HEK293 (cell line): ENCODE data around the gene SLC41A1.

Experiments
- CTCF ChIA-PET: fragments of 350-600 bp; formaldehyde crosslinking; extraction: SDS; loops from one replicate; lab custom pipeline; 2021; ENCODE audit warnings: antibody characterized with exemption; lab: Yijun Ruan, JAX
- POLR2A ChIA-PET: fragments of 300-600 bp; formaldehyde crosslinking; extraction: SDS; loops from one replicate; lab custom pipeline; 2020; ENCODE audit warnings: antibody characterized with exemption, inconsistent platforms; lab: Yijun Ruan, JAX
- H3K27ac ChIP-seq: fragments of 200-500 bp; sonication (Bioruptor generic); 2 replicates; pipeline ENCODE4 v1.5.1; 2014; ENCODE audit warnings: low read depth, low read length, control low read depth, inconsistent platforms; ENCODE audit errors: extremely low read depth
- H3K36me3 ChIP-seq, 2 experiments: fragments of 200-500 bp in 1 of 2; sonication (Bioruptor generic) in 1 of 2; 1 replicate in 1 of 2; 2 replicates in 1 of 2; pipeline ENCODE4 v1.5.1; 2014 to 2017; ENCODE audit warnings: inconsistent platforms in 2 of 2, low read length in 2 of 2; ENCODE audit not compliant: control insufficient read depth in 2 of 2, insufficient read depth in 1 of 2
- H3K4me1 ChIP-seq: fragments of 200-500 bp; sonication (Bioruptor generic); 2 replicates; pipeline ENCODE4 v1.5.1; 2014; ENCODE audit warnings: mild to moderate bottlenecking, low read length, inconsistent platforms; ENCODE audit not compliant: control insufficient read depth, insufficient read depth
- H3K4me3 ChIP-seq: 2 replicates; pipeline ENCODE4 v1.5.1; 2011; ENCODE audit warnings: low read depth, mild to moderate bottlenecking, control low read depth, low read length, moderate library complexity
- H3K9me3 ChIP-seq: fragments of 200-500 bp; sonication (Bioruptor generic); 2 replicates; pipeline ENCODE4 v1.5.1; 2014; ENCODE audit warnings: low read depth, low read length, inconsistent platforms; ENCODE audit not compliant: control insufficient read depth, insufficient read depth
- CTCF ChIP-seq: fragments of 450-650 bp; formaldehyde crosslinking; IDR thresholded peaks from 2 replicates; pipeline ENCODE4 v1.5.1; 2016; ENCODE audit warnings: missing biosample characterization, missing genetic modification characterization
- HIC1 ChIP-seq: fragments of 450-650 bp; formaldehyde crosslinking; IDR thresholded peaks from 2 replicates; pipeline ENCODE4 v1.5.1; 2016; ENCODE audit warnings: missing biosample characterization, missing genetic modification characterization
- PRDM10 ChIP-seq: fragments of 450-650 bp; formaldehyde crosslinking; IDR thresholded peaks from 2 replicates; pipeline ENCODE4 v1.5.1; 2016; ENCODE audit warnings: missing biosample characterization, missing genetic modification characterization
- YY1 ChIP-seq: fragments of 450-650 bp; formaldehyde crosslinking; IDR thresholded peaks from 2 replicates; pipeline ENCODE4 v1.5.1; 2018; ENCODE audit warnings: missing biosample characterization, missing genetic modification characterization
- ZIC2 ChIP-seq: fragments of 450-650 bp; formaldehyde crosslinking; IDR thresholded peaks from 2 replicates; pipeline ENCODE4 v1.5.1; 2016; ENCODE audit warnings: missing biosample characterization, missing genetic modification characterization
- ZNF133 ChIP-seq: fragments of 450-650 bp; formaldehyde crosslinking; IDR thresholded peaks from 2 replicates; pipeline ENCODE4 v1.5.1; 2016; ENCODE audit warnings: missing biosample characterization, missing genetic modification characterization
- ZNF157 ChIP-seq: fragments of 450-650 bp; formaldehyde crosslinking; IDR thresholded peaks from 2 replicates; pipeline ENCODE4 v1.5.1; 2016; ENCODE audit warnings: missing biosample characterization, missing genetic modification characterization
- ZNF221 ChIP-seq: fragments of 450-650 bp; formaldehyde crosslinking; IDR thresholded peaks from 2 replicates; pipeline ENCODE4 v1.5.1; 2017; ENCODE audit warnings: missing biosample characterization, missing genetic modification characterization, borderline replicate concordance
- ZNF239 ChIP-seq: fragments of 450-650 bp; formaldehyde crosslinking; IDR thresholded peaks from 2 replicates; pipeline ENCODE4 v1.5.1; 2016; ENCODE audit warnings: missing biosample characterization, missing genetic modification characterization
- ZNF26 ChIP-seq: fragments of 450-650 bp; formaldehyde crosslinking; IDR thresholded peaks from 2 replicates; pipeline ENCODE4 v1.5.1; 2016; ENCODE audit warnings: missing biosample characterization, missing genetic modification characterization
- ZNF302 ChIP-seq: fragments of 450-650 bp; formaldehyde crosslinking; IDR thresholded peaks from 2 replicates; pipeline ENCODE4 v1.5.1; 2016; ENCODE audit warnings: missing biosample characterization, missing genetic modification characterization, low read depth
- ZNF311 ChIP-seq: fragments of 450-650 bp; formaldehyde crosslinking; IDR thresholded peaks from 2 replicates; pipeline ENCODE4 v1.5.1; 2017; ENCODE audit warnings: missing biosample characterization, missing genetic modification characterization, borderline replicate concordance
- ZNF529 ChIP-seq: fragments of 450-650 bp; formaldehyde crosslinking; IDR thresholded peaks from 2 replicates; pipeline ENCODE4 v1.5.1; 2017; ENCODE audit warnings: missing genetic modification characterization, missing biosample characterization; ENCODE audit not compliant: insufficient replicate concordance
- ZNF530 ChIP-seq: fragments of 450-650 bp; formaldehyde crosslinking; IDR thresholded peaks from 2 replicates; pipeline ENCODE4 v1.5.1; 2016; ENCODE audit warnings: low read depth, missing biosample characterization, missing genetic modification characterization
- ZNF549 ChIP-seq: fragments of 450-650 bp; IDR thresholded peaks from 2 replicates; pipeline ENCODE4 v1.5.1; 2018; ENCODE audit warnings: missing biosample characterization, missing genetic modification characterization, mild to moderate bottlenecking, inconsistent platforms, moderate library complexity
- ZNF664 ChIP-seq: fragments of 450-650 bp; formaldehyde crosslinking; IDR thresholded peaks from 2 replicates; pipeline ENCODE4 v1.5.1; 2016; ENCODE audit warnings: missing biosample characterization, missing genetic modification characterization
- ZNF701 ChIP-seq: fragments of 450-650 bp; formaldehyde crosslinking; IDR thresholded peaks from 2 replicates; pipeline ENCODE4 v1.5.1; 2016; ENCODE audit warnings: missing biosample characterization, missing genetic modification characterization

The SLC41A1 gene

GRCh38 chr1:205804605-205805004 lies 8.4 kb downstream of the SLC41A1 start:
- TF ChIP-seq YY1 (tag by site-specific recombination): no peak
- TF ChIP-seq ZNF157 (tag by site-specific recombination): peak; percentile 93
- no peak for TF ChIP-seq ZNF311
- Histone ChIP-seq H3K4me3 (no peak overlapping the region), H3K9me3 (no peaks in the 10 kb centered on the region), H3K36me3 (peaks cover 3 to 57% of the 10 kb centered on the region in 2 experiments; a peak in 2 of 3 replicates), H3K27ac (no peak overlapping the region), H3K4me1 (peaks cover 3% of the 10 kb centered on the region; the same call in 1 of the 2 replicates)
- ChIA-PET CTCF (interaction anchor here (1.1 to 3.4 kb wide), 3 partner anchors 13 to 176 kb away, joined by 3 to 18 read pairs (median 9); no protein-coding TSS in a partner anchor), POLR2A (interaction anchor here (0.5 kb wide), 1 partner anchor 19 kb away, joined by 4 read pairs; no protein-coding TSS in a partner anchor)

GRCh38 chr1:205803986-205804385 lies 9.0 kb downstream of the SLC41A1 start:
- H3K4me1 ChIP-seq: no peaks in the 10 kb centered on the region
- no peak overlapping the region for H3K27ac ChIP-seq
- ChIA-PET CTCF (interaction anchor here (1.1 to 3.4 kb wide), 3 partner anchors 12 to 176 kb away, joined by 3 to 18 read pairs (median 9); no protein-coding TSS in a partner anchor), POLR2A (no interaction called here)
- H3K36me3 ChIP-seq: peaks cover 3 to 57% of the 10 kb centered on the region in 2 experiments; a peak in 2 of 3 replicates
- H3K4me3 ChIP-seq: no peak overlapping the region
- no peaks in the 10 kb centered on the region for H3K9me3 ChIP-seq
- TF ChIP-seq ZNF549: no peak
- TF ChIP-seq CTCF: no peak
- TF ChIP-seq ZNF133: no peak
- TF ChIP-seq ZNF664 (tag by site-specific recombination): no peak
- no peak for TF ChIP-seq ZNF26 (tag by site-specific recombination)
- no peak for TF ChIP-seq ZIC2
- no peak for TF ChIP-seq ZNF239 (tag by site-specific recombination)
- no peak for TF ChIP-seq ZNF302 (tag by site-specific recombination)
- no peak for TF ChIP-seq ZNF221 (tag by site-specific recombination)
- no peak for TF ChIP-seq ZNF701 (tag by site-specific recombination)
- no peak for TF ChIP-seq PRDM10 (tag by site-specific recombination)
- TF ChIP-seq ZNF529: no peak
- no peak for TF ChIP-seq ZNF530 (tag by site-specific recombination)
- no peak for TF ChIP-seq HIC1
- no peak for TF ChIP-seq ZNF311
